ENCODE measurements around the gene HDAC1.
"Not testable (repeated sequence)": the region's sequence is repeated elsewhere in the genome, so short reads cannot be mapped to it uniquely, and the experiment has no call there.

The HDAC1 gene

DNA sequence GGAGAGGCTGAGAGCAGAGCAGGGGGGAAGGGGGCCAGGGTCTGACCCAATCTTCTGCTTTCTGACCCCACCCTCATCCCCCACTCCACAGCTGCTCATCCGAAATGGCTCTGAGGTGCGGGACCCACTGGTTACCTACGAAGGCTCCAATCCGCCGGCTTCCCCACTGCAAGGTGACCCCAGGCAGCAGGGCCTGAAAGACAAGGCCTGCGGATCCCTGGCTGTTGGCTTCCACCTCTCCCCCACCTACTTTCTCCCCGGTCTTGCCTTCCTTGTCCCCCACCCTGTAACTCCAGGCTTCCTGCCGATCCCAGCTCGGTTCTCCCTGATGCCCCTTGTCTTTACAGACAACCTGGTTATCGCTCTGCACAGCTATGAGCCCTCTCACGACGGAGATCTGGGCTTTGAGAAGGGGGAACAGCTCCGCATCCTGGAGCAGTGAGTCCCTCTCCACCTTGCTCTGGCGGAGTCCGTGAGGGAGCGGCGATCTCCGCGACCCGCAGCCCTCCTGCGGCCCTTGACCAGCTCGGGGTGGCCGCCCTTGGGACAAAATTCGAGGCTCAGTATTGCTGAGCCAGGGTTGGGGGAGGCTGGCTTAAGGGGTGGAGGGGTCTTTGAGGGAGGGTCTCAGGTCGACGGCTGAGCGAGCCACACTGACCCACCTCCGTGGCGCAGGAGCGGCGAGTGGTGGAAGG is 17.1 kb upstream of the HDAC1 start:
- DNase-seq (ENCODE audit: low read depth in 3 of 3): no peak

DNA sequence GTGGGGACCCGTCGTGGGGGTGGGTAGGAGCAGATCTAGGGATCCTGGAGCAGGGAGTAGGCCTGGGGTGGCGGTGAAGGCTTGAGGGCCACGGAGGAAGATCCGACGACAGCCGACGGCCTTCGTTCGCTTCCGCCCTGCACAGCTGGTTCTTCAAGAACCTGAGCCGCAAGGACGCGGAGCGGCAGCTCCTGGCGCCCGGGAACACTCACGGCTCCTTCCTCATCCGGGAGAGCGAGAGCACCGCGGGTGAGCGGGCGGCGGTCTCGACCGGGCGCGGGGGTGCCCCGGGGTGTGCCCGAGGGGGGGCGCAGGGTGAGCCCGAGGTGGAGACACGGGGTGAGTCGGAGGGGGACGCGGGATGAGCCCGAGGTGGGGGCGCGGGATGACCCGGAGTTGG is 16.5 kb upstream of the HDAC1 start:
- no peak for DNase-seq (ENCODE audit: low read depth in 3 of 3)

DNA sequence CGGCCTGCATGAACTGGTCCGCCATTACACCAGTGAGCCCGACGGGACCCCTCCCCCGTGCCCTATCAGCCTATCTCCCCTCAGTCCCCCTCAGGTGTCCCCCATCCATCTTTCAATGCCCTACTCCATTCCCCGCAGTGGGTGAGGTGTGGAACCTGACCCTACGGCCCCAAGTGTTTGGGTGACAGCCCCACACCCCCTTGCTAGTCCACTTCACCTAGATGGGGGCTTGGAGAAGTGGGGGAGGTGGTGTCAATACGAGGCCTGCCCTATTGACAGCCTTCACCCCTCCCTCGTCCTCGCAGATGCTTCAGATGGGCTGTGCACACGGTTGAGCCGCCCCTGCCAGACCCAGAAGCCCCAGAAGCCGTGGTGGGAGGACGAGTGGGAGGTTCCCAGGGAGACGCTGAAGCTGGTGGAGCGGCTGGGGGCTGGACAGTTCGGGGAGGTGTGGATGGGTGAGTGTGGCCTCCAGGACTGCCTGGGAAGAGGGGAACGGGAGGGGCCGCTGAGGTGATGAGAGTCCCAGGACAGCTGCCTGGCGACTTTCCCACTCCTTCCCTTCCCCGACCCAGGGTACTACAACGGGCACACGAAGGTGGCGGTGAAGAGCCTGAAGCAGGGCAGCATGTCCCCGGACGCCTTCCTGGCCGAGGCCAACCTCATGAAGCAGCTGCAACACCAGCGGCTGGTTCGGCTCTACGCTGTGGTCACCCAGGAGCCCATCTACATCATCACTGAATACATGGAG is 15.7 kb upstream of the HDAC1 start:
- no peak for DNase-seq (ENCODE audit: low read depth in 3 of 3)

DNA sequence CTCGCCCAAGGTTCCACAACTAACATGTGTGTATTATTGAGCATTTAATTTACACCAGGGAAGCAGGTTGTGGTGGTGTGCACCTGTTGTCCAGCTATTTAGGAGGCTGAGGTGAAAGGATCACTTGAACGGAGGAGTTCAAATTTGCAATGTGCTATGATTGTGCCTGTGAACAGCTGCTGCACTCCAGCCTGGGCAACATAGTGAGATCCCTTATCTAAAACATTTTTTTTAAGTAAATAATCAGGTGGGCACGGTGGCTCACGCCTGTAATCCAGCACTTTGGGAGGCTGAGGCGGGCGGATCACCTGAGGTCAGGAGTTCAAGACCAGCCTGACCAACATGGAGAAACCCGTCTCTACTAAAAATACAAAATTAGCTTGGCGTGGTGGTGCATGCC is 7.1 kb upstream of the HDAC1 start:
- not testable (repeated sequence) for DNase-seq (ENCODE audit: low read depth in 3 of 3)

DNA sequence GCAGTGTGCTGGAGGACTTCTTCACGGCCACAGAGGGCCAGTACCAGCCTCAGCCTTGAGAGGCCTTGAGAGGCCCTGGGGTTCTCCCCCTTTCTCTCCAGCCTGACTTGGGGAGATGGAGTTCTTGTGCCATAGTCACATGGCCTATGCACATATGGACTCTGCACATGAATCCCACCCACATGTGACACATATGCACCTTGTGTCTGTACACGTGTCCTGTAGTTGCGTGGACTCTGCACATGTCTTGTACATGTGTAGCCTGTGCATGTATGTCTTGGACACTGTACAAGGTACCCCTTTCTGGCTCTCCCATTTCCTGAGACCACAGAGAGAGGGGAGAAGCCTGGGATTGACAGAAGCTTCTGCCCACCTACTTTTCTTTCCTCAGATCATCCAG is 6.2 kb upstream of the HDAC1 start:
- DNase-seq (ENCODE audit: low read depth in 3 of 3): no peak

DNA sequence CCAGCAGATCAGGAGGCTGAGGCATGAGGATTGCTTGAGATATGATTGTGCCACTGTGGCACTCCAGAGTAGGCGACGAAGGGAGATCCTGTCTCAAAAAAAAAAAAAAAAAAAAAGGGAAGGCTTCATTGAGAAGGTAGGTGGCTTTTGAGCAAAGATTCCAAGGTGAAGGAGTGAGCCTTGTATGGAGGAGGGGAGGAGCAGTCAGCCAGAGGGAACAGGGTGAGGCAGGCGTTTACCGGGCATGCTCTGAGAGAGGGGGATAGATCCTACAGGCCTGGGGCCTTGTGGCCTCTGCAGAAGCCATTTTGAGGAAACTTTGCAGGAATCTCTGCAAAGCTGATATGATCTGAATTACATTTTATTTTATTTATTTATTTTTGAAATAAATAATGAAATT is 5.1 kb upstream of the HDAC1 start:
- no peak for DNase-seq (ENCODE audit: low read depth in 3 of 3)

DNA sequence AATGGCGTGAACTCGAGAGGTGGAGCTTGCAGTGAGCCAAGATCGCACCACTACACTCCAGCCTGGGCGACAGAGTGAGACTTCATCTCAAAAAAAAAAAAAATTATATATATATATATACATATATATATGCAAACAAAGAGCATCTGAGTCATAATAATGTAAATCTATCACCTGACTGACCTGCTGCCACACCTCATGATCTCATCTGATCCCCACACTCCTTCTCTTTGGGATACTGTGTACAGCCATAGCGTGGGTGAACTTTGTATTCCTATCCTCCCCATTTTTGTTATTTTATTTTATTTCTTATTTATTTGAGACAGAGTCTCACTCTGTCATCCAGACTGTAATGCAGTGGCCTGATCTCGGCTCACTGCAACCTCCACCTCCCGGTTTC is 2.6 kb upstream of the HDAC1 start:
- no peak for DNase-seq (ENCODE audit: low read depth in 3 of 3)

DNA sequence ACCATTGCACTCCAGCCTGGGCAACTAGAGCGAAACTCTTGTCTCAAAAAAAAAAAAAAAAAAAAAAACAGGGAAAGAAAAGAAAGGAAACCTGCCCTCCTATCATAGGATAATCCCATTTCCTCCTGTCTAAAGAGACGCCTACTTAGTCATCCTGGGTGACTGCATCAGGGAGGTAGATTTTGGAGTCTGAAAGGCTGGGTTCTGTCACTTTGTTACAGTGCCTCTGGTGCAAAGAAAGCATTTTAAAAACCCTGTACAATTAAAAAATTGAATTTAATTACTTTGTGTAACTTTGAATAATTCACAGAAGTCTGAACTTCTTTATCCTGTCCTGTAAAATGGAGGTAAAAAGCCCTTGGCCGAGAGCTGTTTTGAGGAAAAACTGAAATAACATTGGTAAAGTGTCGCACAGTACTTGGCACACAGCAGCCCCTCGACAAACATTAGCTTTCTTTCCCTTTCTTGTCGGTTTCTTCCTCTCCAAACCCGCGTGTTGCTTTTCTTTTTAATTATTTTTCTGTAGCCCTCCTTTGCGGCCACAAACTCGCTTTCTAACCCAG is 657 bp upstream of the HDAC1 start:
- DNase-seq (ENCODE audit: low read depth in 3 of 3): no peak

DNA sequence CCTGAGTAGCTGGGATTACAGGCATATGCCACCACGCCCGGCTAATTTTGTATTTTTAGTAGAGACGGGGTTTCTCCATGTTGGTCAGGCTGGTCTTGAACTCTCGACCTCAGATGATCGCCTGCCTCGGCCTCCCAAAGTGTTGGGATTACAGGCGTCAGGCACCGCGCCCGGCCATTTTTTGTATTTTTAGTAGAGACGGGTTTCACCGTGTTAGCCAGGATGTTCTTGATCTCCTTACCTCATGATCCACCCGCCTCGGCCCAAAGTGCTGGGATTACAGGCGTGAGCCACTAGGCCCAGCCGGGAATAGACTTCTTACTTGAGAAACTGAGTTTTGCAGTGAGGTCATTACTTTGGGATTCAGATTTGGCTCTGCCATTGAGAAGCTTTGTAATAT is 6.3 kb downstream of the HDAC1 start:
- not testable (repeated sequence) for DNase-seq (ENCODE audit: low read depth in 3 of 3)

DNA sequence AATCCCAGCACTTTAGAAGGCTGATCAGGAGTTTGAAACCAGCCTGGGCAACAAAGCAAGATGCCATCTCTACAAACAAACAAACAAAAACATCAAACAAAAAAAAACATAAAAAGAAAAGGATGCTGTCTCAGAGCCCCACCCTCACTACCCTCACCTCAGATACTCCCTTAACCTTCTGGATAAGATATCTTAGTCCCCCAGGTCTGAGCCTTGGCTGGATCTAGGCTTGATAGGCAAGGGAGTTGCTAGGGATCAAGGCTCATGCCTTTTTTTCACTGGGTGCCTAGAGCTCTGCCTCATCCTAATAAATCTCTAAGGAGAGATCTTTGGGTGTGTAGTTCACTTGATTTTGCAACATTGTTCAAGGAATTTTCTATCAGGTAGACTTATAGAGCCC is 7.4 kb downstream of the HDAC1 start:
- DNase-seq (ENCODE audit: low read depth in 3 of 3): no peak

DNA sequence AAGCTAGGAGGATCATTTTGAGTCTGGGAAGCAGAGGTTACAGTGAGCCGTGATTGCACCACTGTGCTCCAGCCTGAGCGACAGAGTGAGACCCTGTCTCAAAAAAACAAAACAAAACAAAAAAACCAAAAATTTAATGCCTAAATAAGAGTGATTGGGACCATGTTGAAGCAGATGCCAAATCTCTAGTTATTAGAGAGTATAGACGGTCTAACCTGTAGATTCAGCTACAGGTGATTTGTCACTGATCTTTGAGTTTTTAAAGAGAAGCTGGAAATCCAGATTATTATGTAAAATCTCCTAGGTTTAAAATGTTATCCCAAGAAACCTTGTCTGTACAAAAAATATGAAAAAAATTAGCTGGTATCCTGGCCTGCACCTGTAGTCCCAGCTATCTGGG is 11.5 kb downstream of the HDAC1 start:
- no peak for DNase-seq (ENCODE audit: low read depth in 3 of 3)

DNA sequence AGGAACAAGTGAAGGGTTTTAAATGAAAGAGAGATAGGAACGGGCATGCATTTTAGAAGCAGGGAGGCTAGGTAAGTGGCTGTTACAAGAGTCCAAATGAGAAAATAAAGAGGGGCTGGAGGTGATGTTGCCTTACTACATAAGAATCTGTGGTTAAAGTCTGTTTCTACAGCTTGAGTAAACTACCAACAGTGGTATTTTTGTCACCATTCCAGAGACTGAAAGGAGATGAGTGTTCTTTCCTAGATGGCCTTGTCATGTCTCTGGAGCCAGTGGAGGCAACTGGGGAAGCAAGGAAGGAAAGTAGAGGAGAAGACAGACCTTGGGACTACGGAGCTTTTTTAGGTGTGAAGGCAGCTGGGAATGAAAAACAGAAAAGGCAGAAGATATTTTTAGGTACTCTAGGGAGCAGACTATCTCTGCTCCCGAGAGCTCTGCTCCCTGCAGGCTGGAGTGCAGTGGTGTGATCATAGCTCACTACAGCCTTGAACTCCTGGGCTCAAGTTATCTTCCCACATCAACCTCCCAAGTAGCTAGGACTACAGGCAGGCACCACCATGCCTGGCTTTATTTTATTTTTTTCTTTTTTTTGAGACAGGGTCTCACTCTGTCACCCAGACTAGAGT is 12.2 kb downstream of the HDAC1 start:
- no peak for DNase-seq (ENCODE audit: low read depth in 3 of 3)

DNA sequence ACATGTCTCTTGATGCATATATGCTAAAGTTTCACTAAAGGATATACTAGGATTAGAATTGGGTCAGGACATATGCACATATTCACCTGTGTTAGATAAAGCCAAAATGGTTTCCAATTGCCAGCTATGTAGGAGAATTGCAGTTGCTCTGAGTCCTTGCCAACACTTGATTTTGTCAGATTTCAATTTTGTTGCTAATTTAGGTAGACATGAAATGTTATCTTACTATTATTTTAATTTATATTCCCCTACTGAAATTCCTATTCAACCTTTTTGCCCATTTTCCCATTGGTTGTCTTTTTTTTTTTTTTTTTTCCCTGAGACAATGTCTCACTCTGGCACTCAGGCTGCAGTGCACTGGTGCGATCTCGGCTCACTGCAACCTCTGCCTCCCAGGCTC is 13.4 kb downstream of the HDAC1 start:
- DNase-seq (ENCODE audit: low read depth in 3 of 3): no peak

DNA sequence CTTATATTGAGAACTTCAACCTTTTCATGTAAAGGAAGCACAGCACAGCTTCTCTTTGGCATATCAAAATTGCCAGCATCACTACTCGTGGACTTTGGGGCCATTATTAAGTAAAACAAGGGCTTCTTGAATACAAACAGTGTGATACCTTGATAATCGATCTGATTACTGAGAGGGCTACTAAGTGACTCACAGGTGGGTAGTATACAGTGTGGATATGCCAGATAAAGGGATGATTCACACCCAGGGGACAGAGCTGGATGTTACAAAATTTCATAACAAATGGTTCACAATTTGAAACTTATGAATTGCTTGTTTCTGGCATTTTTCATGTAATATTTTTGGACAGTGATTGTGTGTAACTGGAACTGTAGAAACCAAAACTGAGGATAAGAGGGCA is 15.4 kb downstream of the HDAC1 start:
- no peak for DNase-seq (ENCODE audit: low read depth in 3 of 3)

DNA sequence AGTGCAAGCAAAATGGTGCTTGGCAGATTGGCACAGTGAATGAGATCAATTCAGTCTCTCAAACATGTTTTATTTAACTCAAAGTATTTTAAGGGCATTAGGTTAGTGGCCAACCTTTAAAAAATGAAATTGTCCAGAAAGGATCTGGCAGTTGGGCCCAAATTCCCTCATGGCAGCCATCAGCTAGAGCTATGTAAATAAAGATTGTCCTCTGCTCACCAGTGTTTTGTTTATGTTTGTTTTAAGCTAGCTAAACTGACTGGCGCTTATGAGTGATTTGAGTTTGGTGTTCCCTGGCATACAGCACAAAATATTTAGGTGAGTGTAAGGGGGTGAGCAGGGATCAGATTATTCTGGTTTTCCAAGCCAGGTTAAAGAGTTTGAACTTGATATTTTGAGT is 18.1 kb downstream of the HDAC1 start:
- DNase-seq (ENCODE audit: low read depth in 3 of 3): no peak

DNA sequence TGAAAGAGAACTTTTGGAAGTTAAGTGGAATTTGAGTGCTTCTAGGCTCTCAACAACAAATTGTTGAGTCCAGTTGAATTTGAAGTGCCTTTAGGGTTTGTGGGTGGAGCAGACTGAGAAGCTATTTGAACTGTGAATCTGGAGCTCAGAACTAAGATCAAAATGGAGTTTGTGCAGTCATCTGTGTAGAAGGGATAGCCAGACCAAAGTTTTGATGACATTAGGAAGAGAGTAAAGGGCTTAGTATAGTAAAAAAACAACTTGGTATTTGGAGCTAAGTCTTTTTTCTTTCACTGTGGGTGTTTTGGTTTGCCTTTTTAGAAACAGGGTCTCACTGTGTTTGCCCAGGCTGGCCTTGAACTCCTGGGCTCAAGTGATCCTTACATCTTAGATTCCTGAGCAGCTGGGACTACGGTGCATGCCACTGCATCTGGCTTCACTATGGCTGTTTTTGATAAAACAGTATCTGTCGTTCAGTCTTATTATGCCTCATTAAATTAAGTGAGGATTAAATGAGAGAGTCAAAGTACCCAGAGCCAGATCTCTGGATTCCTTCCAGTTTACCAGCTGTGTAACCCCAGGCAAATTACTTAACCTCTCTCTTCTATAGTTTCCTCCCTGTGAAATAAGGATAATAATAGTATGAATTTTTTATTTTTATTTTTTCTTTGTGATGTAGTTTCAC is 20.0 kb downstream of the HDAC1 start:
- no peak for DNase-seq (ENCODE audit: low read depth in 3 of 3)

DNA sequence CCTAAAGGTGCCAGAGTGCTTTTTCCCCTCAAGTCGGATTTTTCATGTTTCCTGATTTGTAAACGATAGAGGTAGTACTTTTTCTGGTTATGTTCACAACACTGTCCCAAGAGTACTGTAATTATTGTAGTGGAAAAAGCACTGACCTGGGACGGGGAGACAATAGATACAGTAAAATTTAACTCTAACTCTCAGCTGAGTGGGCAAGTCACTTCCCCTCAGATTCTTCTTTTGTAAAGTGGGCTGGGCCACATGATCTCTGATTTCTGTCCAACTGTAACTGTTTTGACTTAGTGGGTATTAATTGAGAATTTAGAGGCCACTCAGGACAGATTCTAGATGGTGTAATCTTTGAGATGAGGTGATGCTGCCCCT is 25.0 kb downstream of the HDAC1 start:
- no peak for DNase-seq (ENCODE audit: low read depth in 3 of 3)

DNA sequence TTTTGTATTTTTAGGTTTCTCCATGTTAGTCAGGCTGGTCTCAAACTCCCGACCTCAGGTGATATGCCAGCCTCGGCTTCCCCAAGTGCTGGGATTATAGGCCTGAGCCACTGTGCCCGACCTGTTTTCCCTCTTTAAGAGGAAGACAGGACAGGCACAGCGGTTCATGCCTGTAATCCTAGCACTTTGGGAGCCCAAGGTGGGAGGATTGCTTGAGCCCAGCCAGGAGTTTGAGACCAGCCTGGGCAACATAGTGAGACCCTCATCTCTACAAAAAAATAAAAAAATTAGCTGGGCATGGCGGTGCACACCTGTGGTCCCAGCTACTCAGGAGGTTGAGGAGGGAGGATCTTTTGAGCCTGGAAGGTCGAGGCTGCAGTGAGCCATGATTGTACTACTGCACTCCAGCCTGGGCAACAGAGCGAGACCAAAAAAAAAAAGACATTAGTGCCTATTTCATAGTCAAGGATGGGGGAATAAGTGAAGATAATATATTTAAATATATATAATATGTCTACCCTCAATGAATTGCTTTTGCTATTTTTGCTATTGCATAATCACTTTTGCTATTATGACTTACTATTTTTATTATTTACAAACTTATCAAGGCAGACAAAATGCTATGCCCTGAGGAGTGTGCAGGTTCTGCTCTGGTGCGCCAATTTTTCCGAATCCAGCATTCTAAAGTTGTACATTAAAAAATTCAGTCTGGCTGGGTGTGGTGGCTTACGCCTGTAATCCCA is 26.4 kb downstream of the HDAC1 start:
- no peak for DNase-seq (ENCODE audit: low read depth in 3 of 3)

DNA sequence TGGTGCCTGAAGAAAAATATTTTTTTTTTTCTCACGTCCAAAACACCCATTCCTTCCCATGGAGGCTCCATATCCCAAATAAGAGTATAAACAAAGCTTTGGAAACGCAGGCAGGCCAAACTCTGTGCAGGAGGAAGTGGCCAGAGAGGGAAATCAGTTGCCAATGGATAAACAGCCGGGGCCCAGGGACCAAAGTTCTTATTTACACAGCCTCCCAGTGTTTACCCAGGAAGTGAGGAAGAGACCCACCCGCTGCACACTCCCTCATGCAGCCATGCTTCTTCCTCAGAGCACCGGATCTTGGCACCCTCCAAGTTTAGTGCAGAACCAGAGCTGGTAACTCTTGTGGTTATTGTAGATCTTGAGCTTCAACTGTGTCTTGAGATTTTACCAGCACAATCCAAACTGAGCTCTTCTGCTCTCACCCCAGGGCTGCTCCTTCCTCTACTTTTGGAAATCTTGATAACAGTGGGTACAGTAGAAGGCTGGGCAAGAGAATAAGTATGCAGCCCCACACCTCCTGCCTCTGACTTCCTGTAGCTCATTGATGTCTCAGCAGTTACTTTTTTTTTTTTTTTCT is 29.9 kb downstream of the HDAC1 start:
- no peak for DNase-seq (ENCODE audit: low read depth in 3 of 3)

DNA sequence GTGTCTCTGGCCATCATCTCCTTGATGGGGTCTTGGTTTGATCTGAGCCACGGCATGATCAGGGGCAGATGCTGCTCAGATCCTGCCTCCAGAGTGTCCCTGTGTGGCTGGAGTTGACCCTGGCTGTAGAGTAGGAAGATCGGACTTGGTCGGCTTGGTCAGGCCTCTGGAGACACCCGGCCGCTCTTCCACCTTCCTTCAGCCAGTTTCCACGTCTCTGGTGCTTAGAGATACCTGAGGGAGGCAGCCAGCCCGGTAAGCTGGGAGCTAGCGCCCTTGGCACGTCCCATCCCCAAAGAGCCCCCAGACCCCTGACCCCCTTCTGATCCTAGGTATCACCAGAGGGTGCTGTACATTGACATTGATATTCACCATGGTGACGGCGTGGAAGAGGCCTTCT is 35.3 kb downstream of the HDAC1 start:
- DNase-seq (ENCODE audit: low read depth in 3 of 3): no peak

DNA sequence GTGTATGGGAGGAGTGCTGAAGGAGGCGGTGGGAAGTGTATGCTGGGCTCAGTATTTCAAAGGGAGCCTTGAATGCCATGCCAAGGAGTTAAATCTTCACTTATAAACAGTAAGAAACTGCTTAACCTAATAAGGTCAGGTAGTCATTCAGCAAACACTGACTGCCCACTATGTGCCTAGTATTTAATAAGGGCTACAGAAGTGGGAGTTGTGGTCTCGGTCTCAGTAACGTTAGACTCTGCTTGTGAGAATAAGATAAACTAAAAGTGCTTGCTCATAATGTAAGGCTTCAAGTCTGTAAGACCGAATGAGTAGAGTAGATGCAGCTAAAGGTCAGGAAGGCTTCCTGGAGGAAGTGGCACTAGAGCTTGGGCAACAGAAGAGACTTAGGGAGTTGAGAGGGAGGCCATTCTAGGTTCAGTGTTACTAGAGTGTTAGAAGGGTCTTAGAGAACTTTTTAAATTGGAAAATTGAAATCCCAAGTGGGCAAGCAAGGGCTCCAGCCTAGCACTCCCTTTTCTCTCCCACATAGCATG is 38.1 kb downstream of the HDAC1 start:
- no peak for DNase-seq (ENCODE audit: low read depth in 3 of 3)
